Progenitor cell of endocrine pancreas (in vitro differentiated cells): ENCODE measurements around the gene LHFPL6. TPM values are rescaled to one million over a fixed set of nuclear protein-coding genes. Genes with fewer than 3 reads are reported as not detected.

Experiments
- DNase-seq: peaks from one replicate; pipeline ENCODE4 v3.0.0; 2021; ENCODE audit warnings: low spot score; ENCODE audit not compliant: unreplicated experiment
- H3K27ac Mint-ChIP-seq: 2 replicates; pipeline ENCODE4 v1.8.0; 2021; ENCODE audit warnings: mild to moderate bottlenecking, moderate library complexity, mixed read lengths
- H3K27me3 Mint-ChIP-seq: 2 replicates; pipeline ENCODE4 v1.8.0; 2021; ENCODE audit warnings: mixed read lengths
- H3K36me3 Mint-ChIP-seq: 2 replicates; pipeline ENCODE4 v1.8.0; 2022; ENCODE audit warnings: mixed read lengths; ENCODE audit not compliant: insufficient read depth
- H3K4me1 Mint-ChIP-seq: 2 replicates; pipeline ENCODE4 v1.8.0; 2021; ENCODE audit warnings: low read depth, mixed read lengths
- H3K4me3 Mint-ChIP-seq: 2 replicates; pipeline ENCODE4 v1.8.0; 2021; ENCODE audit warnings: low read depth, mild to moderate bottlenecking, moderate library complexity, mixed read lengths
- H3K9me3 Mint-ChIP-seq: 2 replicates; pipeline ENCODE4 v1.8.0; 2021; ENCODE audit warnings: low read depth, mixed read lengths
- CTCF ChIP-seq: fragments of 200-600 bp; sonication (generic); IDR thresholded peaks from one replicate; pipeline ENCODE4 v1.5.0; 2021; ENCODE audit warnings: antibody characterized with exemption, mild to moderate bottlenecking; ENCODE audit not compliant: unreplicated experiment
- total RNA-seq: library from RNA; stranded (reverse); gene quantifications from 2 replicates; pipeline ENCODE4 v1.2.1, GENCODE V29; 2021

The LHFPL6 gene
- total RNA-seq, 1 donor from 2014 or later, result 1.0 TPM

- Mint-ChIP-seq H3K27ac (no peak overlapping the region), H3K36me3 (no peaks in the 10 kb centered on the region), H3K4me1 (no peaks in the 10 kb centered on the region), H3K9me3 (no peaks in the 10 kb centered on the region), H3K4me3 (no peak overlapping the region), H3K27me3 (peaks cover 10% of the 10 kb centered on the region)
- no peak for TF ChIP-seq CTCF
- DNase-seq, result no peak
These were observed 217.8 kb downstream of the LHFPL6 start for GRCh38 chr13:39385154-39385553.

DNA sequence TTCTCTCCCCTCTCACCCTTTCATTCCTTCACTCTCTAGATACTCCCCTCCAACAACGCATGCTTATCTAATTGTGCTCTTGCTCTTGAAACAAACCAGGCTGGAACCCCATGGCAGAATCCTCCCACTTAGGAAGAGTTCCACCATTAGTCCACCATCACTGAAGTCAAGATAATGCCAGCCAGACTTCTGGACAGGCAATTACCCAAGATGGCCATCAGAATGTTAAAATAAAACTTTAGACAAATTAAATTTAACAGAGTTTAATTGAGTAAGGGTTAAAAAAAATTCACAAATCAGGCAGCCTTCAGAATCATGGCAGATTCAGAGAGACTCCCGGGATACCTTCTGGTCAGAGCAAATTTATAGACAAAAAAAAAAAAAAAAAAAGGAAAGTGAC is 221.5 kb downstream of the LHFPL6 start:
- no peaks in the 10 kb centered on the region for H3K36me3 Mint-ChIP-seq
- peaks cover 25% of the 10 kb centered on the region for H3K27me3 Mint-ChIP-seq
- DNase-seq, result no peak
- no peak overlapping the region for H3K4me3 Mint-ChIP-seq
- no peaks in the 10 kb centered on the region for H3K9me3 Mint-ChIP-seq
- TF ChIP-seq CTCF, result no peak
- H3K4me1 Mint-ChIP-seq, result no peaks in the 10 kb centered on the region
- H3K27ac Mint-ChIP-seq, result no peak overlapping the region

GRCh38 chr13:39379667-39380655 is 223.0 kb downstream of the LHFPL6 start:
- Mint-ChIP-seq H3K27ac (no peak overlapping the region), H3K9me3 (no peaks in the 10 kb centered on the region), H3K4me1 (no peaks in the 10 kb centered on the region), H3K4me3 (no peak overlapping the region), H3K36me3 (no peaks in the 10 kb centered on the region), H3K27me3 (peaks cover 27% of the 10 kb centered on the region)
- no peak for TF ChIP-seq CTCF
- no peak for DNase-seq

- H3K9me3 Mint-ChIP-seq, result no peaks in the 10 kb centered on the region
- H3K4me1 Mint-ChIP-seq, result no peaks in the 10 kb centered on the region
- no peaks in the 10 kb centered on the region for H3K36me3 Mint-ChIP-seq
- H3K27me3 Mint-ChIP-seq, result peaks cover 26% of the 10 kb centered on the region
- no peak overlapping the region for H3K4me3 Mint-ChIP-seq
- H3K27ac Mint-ChIP-seq, result no peak overlapping the region
- TF ChIP-seq CTCF, result no peak
- DNase-seq, result no peak
These were observed 223.9 kb downstream of the LHFPL6 start for GRCh38 chr13:39379118-39379517.

DNA sequence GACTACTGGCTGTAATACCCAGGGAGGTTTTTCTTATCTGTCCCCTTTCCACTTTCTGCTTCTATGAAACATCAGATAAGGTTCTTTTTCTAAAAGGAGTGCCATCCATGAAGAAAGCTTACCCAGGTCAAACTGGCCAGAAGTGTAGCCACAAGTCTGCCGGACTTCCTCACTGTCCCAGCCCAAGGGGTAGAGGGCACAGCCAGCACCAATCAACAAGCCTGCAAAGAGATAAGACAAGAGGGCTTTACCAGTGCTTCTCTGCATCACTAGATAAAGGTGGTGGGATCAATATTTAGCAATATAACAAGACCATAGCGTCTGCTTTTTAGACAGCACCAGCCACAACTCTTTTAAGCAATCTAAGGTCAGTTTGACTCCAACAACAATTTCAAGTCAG is 224.7 kb downstream of the LHFPL6 start:
- TF ChIP-seq CTCF, result no peak
- no peaks in the 10 kb centered on the region for H3K4me1 Mint-ChIP-seq
- H3K9me3 Mint-ChIP-seq, result no peaks in the 10 kb centered on the region
- H3K36me3 Mint-ChIP-seq, result no peaks in the 10 kb centered on the region
- peaks cover 29% of the 10 kb centered on the region for H3K27me3 Mint-ChIP-seq
- H3K4me3 Mint-ChIP-seq, result no peak overlapping the region
- no peak for DNase-seq
- H3K27ac Mint-ChIP-seq, result no peak overlapping the region
